ENCODE data around the gene PFDN6. TPM values are rescaled to one million over a fixed set of nuclear protein-coding genes. Genes with fewer than 3 reads are reported as not detected.
A peak's percentile ranks its signal among the peaks of the same experiment; 100 is the strongest.

The PFDN6 gene
- total RNA-seq, 2 experiments from 2014 or later: 9.7 to 11.7 TPM

- no peaks in the 10 kb centered on the region for H3K9me3 Mint-ChIP-seq
- DNase-seq: no peak
- no peak for ATAC-seq (ENCODE audit: poor library complexity)
- Histone ChIP-seq H3K4me3 (ENCODE audit: low read length) (peak overlapping the region; percentile 96), H3K27me3 (ENCODE audit: control insufficient read depth in 1 of 2, insufficient read depth in 2 of 2, low read length in 2 of 2) (no peaks in the 10 kb centered on the region), H3K36me3 (ENCODE audit: insufficient read depth, low read length) (peaks cover 27% of the 10 kb centered on the region), H3K9me3 (ENCODE audit: control insufficient read depth in 1 of 2, insufficient read depth in 1 of 2, low read length in 2 of 2) (no peaks in the 10 kb centered on the region), H3K27ac (ENCODE audit: low read depth in 1 of 2, low read length in 2 of 2) (peak overlapping the region in 1 of 2 donors; percentile 92), H3K4me1 (ENCODE audit: insufficient read depth, low read length) (peaks cover 39% of the 10 kb centered on the region)
- TF ChIP-seq CTCF (IDR thresholded peaks at IDR 0.05): no peak
- H3K4me1 Mint-ChIP-seq (ENCODE audit: low read depth): peaks cover 52% of the 10 kb centered on the region
- peaks cover 43% of the 10 kb centered on the region for H3K36me3 Mint-ChIP-seq (ENCODE audit: low read depth)
- intact Hi-C loops (cut with DNase I, micrococcal nuclease): no loop called here
- POLR2A ChIA-PET: no interaction called here
- peak overlapping the region; percentile 100 for H3K4me3 Mint-ChIP-seq
- CTCF ChIA-PET: interaction anchor here (0.7 kb wide), 1 partner anchor 43 kb away, joined by 3 read pairs; no protein-coding TSS in a partner anchor
- no peaks in the 10 kb centered on the region for H3K27me3 Mint-ChIP-seq
- peak overlapping the region; percentile 96 for H3K27ac Mint-ChIP-seq
Measured at GRCh38 chr6:33324125-33324524, 34.7 kb downstream of the PFDN6 start.

DNA sequence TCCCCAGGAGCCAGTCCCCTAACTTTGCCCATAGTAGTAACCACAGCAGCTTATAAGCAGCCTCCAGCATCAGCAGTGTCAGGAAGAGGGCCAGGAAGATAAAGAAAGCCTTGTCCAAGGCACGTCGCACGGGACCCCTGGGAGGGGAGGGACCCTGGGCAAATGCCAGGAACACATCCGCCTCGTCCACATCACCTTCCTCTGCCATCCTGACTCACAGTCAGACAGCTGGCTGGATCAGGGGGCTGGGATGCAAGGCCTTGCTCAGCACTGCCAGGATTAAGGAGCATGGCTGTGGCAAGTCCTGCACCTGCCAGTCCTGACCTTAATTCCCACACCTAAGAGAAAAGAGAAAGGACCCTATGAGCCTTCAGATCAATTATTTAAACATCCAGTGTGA is 39.7 kb downstream of the PFDN6 start:
- TF ChIP-seq CTCF (IDR thresholded peaks at IDR 0.05): no peak
- no peak overlapping the region for H3K4me3 ChIP-seq (ENCODE audit: low read length)
- H3K27ac Mint-ChIP-seq: no peak overlapping the region
- no peaks in the 10 kb centered on the region for H3K9me3 ChIP-seq (ENCODE audit: control insufficient read depth in 1 of 2, insufficient read depth in 1 of 2, low read length in 2 of 2)
- no peaks in the 10 kb centered on the region for H3K27me3 Mint-ChIP-seq
- H3K36me3 Mint-ChIP-seq (ENCODE audit: low read depth): no peaks in the 10 kb centered on the region
- H3K36me3 ChIP-seq (ENCODE audit: insufficient read depth, low read length): no peaks in the 10 kb centered on the region
- H3K27me3 ChIP-seq (ENCODE audit: control insufficient read depth in 1 of 2, insufficient read depth in 2 of 2, low read length in 2 of 2): no peaks in the 10 kb centered on the region
- no peak overlapping the region for H3K27ac ChIP-seq (ENCODE audit: low read depth in 1 of 2, low read length in 2 of 2)
- H3K4me3 Mint-ChIP-seq: no peak overlapping the region
- intact Hi-C loops (cut with DNase I, micrococcal nuclease): no loop called here
- H3K9me3 Mint-ChIP-seq: no peaks in the 10 kb centered on the region
- H3K4me1 ChIP-seq (ENCODE audit: insufficient read depth, low read length): peaks cover 1% of the 10 kb centered on the region
- ChIA-PET POLR2A (interaction anchor here (0.6 to 1.5 kb wide), 2 partner anchors 11 to 15 kb away, joined by 3 to 7 read pairs; partner anchors contain the start of gene ZBTB22), CTCF (no interaction called here)
- peaks cover 3% of the 10 kb centered on the region for H3K4me1 Mint-ChIP-seq (ENCODE audit: low read depth)
- no peak for DNase-seq
- ATAC-seq (ENCODE audit: poor library complexity): no peak

DNA sequence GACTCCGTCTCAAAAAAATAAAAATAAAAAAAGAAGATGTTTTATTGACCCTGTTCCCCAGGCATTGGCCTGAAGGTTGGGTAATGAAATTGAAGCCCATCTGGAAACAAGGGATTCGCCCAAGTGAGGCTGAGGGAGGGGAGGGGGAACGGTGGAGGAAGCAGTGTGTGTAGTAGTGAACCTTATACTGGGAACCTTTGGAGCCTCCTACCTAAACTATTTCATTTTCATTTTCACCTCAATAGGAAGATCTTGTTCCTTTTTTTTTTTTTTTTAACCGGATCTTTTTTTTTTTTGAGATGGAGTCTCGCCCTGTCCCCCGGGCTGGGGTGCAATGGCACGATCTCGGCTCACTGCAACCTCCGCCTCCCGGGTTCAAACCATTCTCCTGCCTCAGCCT is 41.3 kb downstream of the PFDN6 start:
- DNase-seq: no peak
- intact Hi-C loops (cut with DNase I, micrococcal nuclease): no loop called here
- Histone ChIP-seq H3K4me3 (ENCODE audit: low read length) (no peak overlapping the region), H3K27me3 (ENCODE audit: control insufficient read depth in 1 of 2, insufficient read depth in 2 of 2, low read length in 2 of 2) (no peaks in the 10 kb centered on the region), H3K9me3 (ENCODE audit: control insufficient read depth in 1 of 2, insufficient read depth in 1 of 2, low read length in 2 of 2) (no peaks in the 10 kb centered on the region), H3K27ac (ENCODE audit: low read depth in 1 of 2, low read length in 2 of 2) (no peak overlapping the region), H3K4me1 (ENCODE audit: insufficient read depth, low read length) (peaks cover 7% of the 10 kb centered on the region), H3K36me3 (ENCODE audit: insufficient read depth, low read length) (no peaks in the 10 kb centered on the region)
- Mint-ChIP-seq H3K27me3 (no peaks in the 10 kb centered on the region), H3K27ac (no peak overlapping the region), H3K4me1 (ENCODE audit: low read depth) (peaks cover 4% of the 10 kb centered on the region), H3K4me3 (no peak overlapping the region), H3K9me3 (no peaks in the 10 kb centered on the region), H3K36me3 (ENCODE audit: low read depth) (no peaks in the 10 kb centered on the region)
- ATAC-seq (ENCODE audit: poor library complexity): no peak
- ChIA-PET CTCF (no interaction called here), POLR2A (interaction anchor here (1.0 kb wide), 1 partner anchor 13 kb away, joined by 3 read pairs; no protein-coding TSS in a partner anchor)
- no peak for TF ChIP-seq CTCF (IDR thresholded peaks at IDR 0.05)

Measured in CD4-positive, alpha-beta T cell (primary cell).